HEK293 (cell line): Measurements from ENCODE around the gene PTH2.

Experiments
- CTCF ChIP-seq: fragments of 450-650 bp; formaldehyde crosslinking; IDR thresholded peaks from 2 replicates; pipeline ENCODE4 v1.5.1; 2016; ENCODE audit warnings: missing biosample characterization, missing genetic modification characterization
- EGR2 ChIP-seq: fragments of 450-650 bp; formaldehyde crosslinking; IDR thresholded peaks from 2 replicates; pipeline ENCODE4 v1.5.1; 2016; ENCODE audit warnings: low read depth, missing biosample characterization, missing genetic modification characterization
- GLIS2 ChIP-seq: fragments of 450-650 bp; formaldehyde crosslinking; IDR thresholded peaks from 2 replicates; pipeline ENCODE4 v1.5.1; 2016; ENCODE audit warnings: missing biosample characterization, missing genetic modification characterization
- KLF1 ChIP-seq: fragments of 450-650 bp; formaldehyde crosslinking; IDR thresholded peaks from 2 replicates; pipeline ENCODE4 v1.5.1; 2016; ENCODE audit warnings: missing biosample characterization, missing genetic modification characterization
- KLF16 ChIP-seq: fragments of 450-650 bp; formaldehyde crosslinking; IDR thresholded peaks from 2 replicates; pipeline ENCODE4 v1.5.1; 2017; ENCODE audit warnings: missing biosample characterization, missing genetic modification characterization
- KLF7 ChIP-seq: fragments of 450-650 bp; formaldehyde crosslinking; IDR thresholded peaks from 2 replicates; pipeline ENCODE4 v1.5.1; 2016; ENCODE audit warnings: missing biosample characterization, missing genetic modification characterization, borderline replicate concordance
- KLF9 ChIP-seq: fragments of 450-650 bp; formaldehyde crosslinking; IDR thresholded peaks from 2 replicates; pipeline ENCODE4 v1.5.1; 2016; ENCODE audit warnings: missing biosample characterization, missing genetic modification characterization, low read depth
- PRDM2 ChIP-seq: fragments of 450-650 bp; formaldehyde crosslinking; IDR thresholded peaks from 2 replicates; pipeline ENCODE4 v1.5.1; 2016; ENCODE audit warnings: missing biosample characterization, missing genetic modification characterization, borderline replicate concordance
- SP7 ChIP-seq: fragments of 450-650 bp; formaldehyde crosslinking; IDR thresholded peaks from 2 replicates; pipeline ENCODE4 v1.5.1; 2016; ENCODE audit warnings: missing biosample characterization, missing genetic modification characterization
- ZBTB26 ChIP-seq: fragments of 450-650 bp; formaldehyde crosslinking; optimal IDR thresholded peaks from 2 replicates; pipeline ENCODE3; 2016; ENCODE audit warnings: missing biosample characterization, mild to moderate bottlenecking, missing genetic modification characterization
- ZBTB48 ChIP-seq: fragments of 450-650 bp; formaldehyde crosslinking; IDR thresholded peaks from 2 replicates; pipeline ENCODE4 v1.5.1; 2016; ENCODE audit warnings: missing biosample characterization, missing genetic modification characterization
- ZNF280C ChIP-seq: fragments of 450-650 bp; formaldehyde crosslinking; IDR thresholded peaks from 2 replicates; pipeline ENCODE4 v1.5.1; 2016; ENCODE audit warnings: missing biosample characterization, missing genetic modification characterization
- ZNF335 ChIP-seq: fragments of 450-650 bp; formaldehyde crosslinking; conservative IDR thresholded peaks from 2 replicates; pipeline ENCODE4 v1.5.1; 2016; ENCODE audit warnings: missing biosample characterization, missing genetic modification characterization
- ZNF350 ChIP-seq: fragments of 450-650 bp; formaldehyde crosslinking; IDR thresholded peaks from 2 replicates; pipeline ENCODE4 v1.5.0; 2017; ENCODE audit warnings: missing biosample characterization, mild to moderate bottlenecking, missing genetic modification characterization
- ZNF560 ChIP-seq: fragments of 450-650 bp; formaldehyde crosslinking; IDR thresholded peaks from 2 replicates; pipeline ENCODE4 v1.5.1; 2017; ENCODE audit warnings: missing biosample characterization, missing genetic modification characterization, borderline replicate concordance
- ZNF561 ChIP-seq: fragments of 450-650 bp; IDR thresholded peaks from 2 replicates; pipeline ENCODE4 v1.5.1; 2018; ENCODE audit warnings: missing biosample characterization, missing genetic modification characterization, borderline replicate concordance

The PTH2 gene

GRCh38 chr19:49447485-49448431 is 24.5 kb upstream of the PTH2 start (continued):
- TF ChIP-seq ZNF280C (tag by site-specific recombination) (no peak), GLIS2 (tag by site-specific recombination) (0 out of 2 replicates have a peak, but pooled peaks have one; percentile 23), PRDM2 (no peak), SP7 (tag by site-specific recombination) (no peak), EGR2 (tag by site-specific recombination) (no peak), ZBTB48 (tag by site-specific recombination) (no peak), CTCF (tag by site-specific recombination) (no peak), ZNF350 (tag by site-specific recombination) (no peak), KLF9 (peak; percentile 77), KLF16 (peak; percentile 27; the same call in 1 of the 2 replicates), ZNF335 (tag by site-specific recombination) (no peak), KLF1 (tag by site-specific recombination) (peak; percentile 86), ZNF561 (tag by site-specific recombination) (no peak), ZBTB26 (no peak), ZNF560 (tag by site-specific recombination) (no peak), KLF7 (tag by site-specific recombination) (no peak)
- TF ChIP-seq, all 188 proteins: peak for 10
